Peyer's patch (tissue), 4 donors: ENCODE results near the gene SLC25A3. TPM values are rescaled to one million over a fixed set of nuclear protein-coding genes. Genes with fewer than 3 reads are reported as not detected.
"Not testable (repeated sequence)": the region's sequence is repeated elsewhere in the genome, so short reads cannot be mapped to it uniquely, and the experiment has no call there.

ENCODE experiments used
- DNase-seq, 3 donors: peaks; one replicate each; pipeline ENCODE4 v3.0.0-alpha.2; 2017 to 2019
- H3K27ac ChIP-seq, 4 donors: fragments of 200-600 bp; sonication (generic); one replicate each; pipeline ENCODE4 v1.5.1; 2016 to 2019
- H3K27me3 ChIP-seq, 2 donors: fragments of 200-600 bp; sonication (generic); one replicate each; pipeline ENCODE4 v1.5.1; 2019
- H3K36me3 ChIP-seq, 3 donors: fragments of 200-600 bp; sonication (generic); one replicate each; pipeline ENCODE4 v1.5.1; 2016 to 2019
- H3K4me1 ChIP-seq, 4 donors: fragments of 200-600 bp; sonication (generic); one replicate each; pipeline ENCODE4 v1.5.1; 2016 to 2019
- H3K4me3 ChIP-seq, 4 donors: fragments of 200-600 bp; sonication (generic); 1 replicate in 3 of 4; 2 replicates in 1 of 4; pipeline ENCODE4 v1.5.1; 2016 to 2019; ENCODE audit warnings: mild to moderate bottlenecking in 1 of 4
- H3K9me3 ChIP-seq, 4 donors: fragments of 200-600 bp; sonication (generic); one replicate each; pipeline ENCODE4 v1.5.1; 2016 to 2019; ENCODE audit warnings: mild to moderate bottlenecking in 1 of 4
- CTCF ChIP-seq, 6 experiments: fragments of 450-650 bp in 4 of 6; fragments of 200-600 bp in 2 of 6; sonication (generic) in 1 of 6; IDR thresholded peaks; one replicate each; pipeline ENCODE4 v1.5.1; 2017 to 2019; ENCODE audit warnings: antibody characterized with exemption in 6 of 6, mild to moderate bottlenecking in 3 of 6, moderate library complexity in 1 of 6
- POLR2A ChIP-seq, 2 donors: fragments of 450-650 bp; IDR thresholded peaks; one replicate each; pipeline ENCODE4 v1.5.1; 2017; ENCODE audit warnings: antibody characterized with exemption in 2 of 2, mild to moderate bottlenecking in 2 of 2, moderate library complexity in 2 of 2
- total RNA-seq, 4 donors: library from RNA; depleted of rRNA; stranded (reverse); fragments of >200 nt; gene quantifications; one replicate each; pipeline ENCODE4 v1.1.0, GENCODE V29; 2016

The SLC25A3 gene
- total RNA-seq, 4 donors from 2014 or later: 300 to 805 (median 534) TPM

GRCh38 chr12:98595243-98595988, 1.9 kb downstream of the SLC25A3 start:
- TF ChIP-seq CTCF (IDR thresholded peaks at IDR 0.05): no peak
- no peak for TF ChIP-seq POLR2A (IDR thresholded peaks at IDR 0.05)
- DNase-seq: no peak
- Histone ChIP-seq H3K27ac (peak overlapping the region in 3 of 4 donors; percentile 25 to 96 (median 95)), H3K27me3 (no peaks in the 10 kb centered on the region), H3K4me1 (peaks cover 0 to 19% (median 2%) of the 10 kb centered on the region in 4 donors), H3K36me3 (peaks cover 0 to 49% (median 0%) of the 10 kb centered on the region in 3 donors), H3K4me3 (peak overlapping the region in 3 of 4 donors; percentile 11 to 83 (median 79)), H3K9me3 (no peaks in the 10 kb centered on the region)

GRCh38 chr12:98597313-98597712, 3.8 kb downstream of the SLC25A3 start:
- Histone ChIP-seq H3K36me3 (peaks cover 0 to 68% (median 0%) of the 10 kb centered on the region in 3 donors), H3K4me1 (peaks cover 0 to 19% (median 2%) of the 10 kb centered on the region in 4 donors)
- not testable (repeated sequence) for H3K4me3 ChIP-seq, H3K27me3 ChIP-seq, H3K9me3 ChIP-seq, DNase-seq, H3K27ac ChIP-seq

- DNase-seq: no peak
- H3K9me3 ChIP-seq: no peaks in the 10 kb centered on the region
- H3K36me3 ChIP-seq: peaks cover 0 to 78% (median 0%) of the 10 kb centered on the region in 3 donors
- TF ChIP-seq CTCF (IDR thresholded peaks at IDR 0.05) (no peak), POLR2A (IDR thresholded peaks at IDR 0.05) (no peak)
- H3K4me3 ChIP-seq: no peak overlapping the region
- H3K27me3 ChIP-seq: no peaks in the 10 kb centered on the region
- H3K27ac ChIP-seq: no peak overlapping the region
- no peaks in the 10 kb centered on the region for H3K4me1 ChIP-seq
Observed at GRCh38 chr12:98601924-98602323, 8.4 kb downstream of the SLC25A3 start.

- Histone ChIP-seq H3K4me1 (no peaks in the 10 kb centered on the region), H3K9me3 (no peaks in the 10 kb centered on the region), H3K4me3 (no peak overlapping the region), H3K27me3 (no peaks in the 10 kb centered on the region), H3K36me3 (peaks cover 0 to 32% (median 0%) of the 10 kb centered on the region in 3 donors), H3K27ac (no peak overlapping the region)
- no peak for DNase-seq
- TF ChIP-seq CTCF (IDR thresholded peaks at IDR 0.05) (no peak), POLR2A (IDR thresholded peaks at IDR 0.05) (no peak)
Observed at GRCh38 chr12:98606359-98606988, 13.0 kb downstream of the SLC25A3 start.

- Histone ChIP-seq H3K4me1 (no peaks in the 10 kb centered on the region), H3K27ac (no peak overlapping the region), H3K27me3 (no peaks in the 10 kb centered on the region), H3K9me3 (no peaks in the 10 kb centered on the region), H3K4me3 (no peak overlapping the region), H3K36me3 (no peaks in the 10 kb centered on the region)
- TF ChIP-seq CTCF (IDR thresholded peaks at IDR 0.05): no peak
- TF ChIP-seq POLR2A (IDR thresholded peaks at IDR 0.05): no peak
- no peak for DNase-seq
Observed at GRCh38 chr12:98610596-98610995, 17.1 kb downstream of the SLC25A3 start.

- no peaks in the 10 kb centered on the region for H3K36me3 ChIP-seq
- H3K27me3 ChIP-seq: no peaks in the 10 kb centered on the region
- no peaks in the 10 kb centered on the region for H3K4me1 ChIP-seq
- no peaks in the 10 kb centered on the region for H3K9me3 ChIP-seq
- H3K4me3 ChIP-seq: no peak overlapping the region
- peak overlapping the region in 1 of 4 donors; percentile 57 for H3K27ac ChIP-seq
- DNase-seq: peak in 1 of 3 donors; percentile 49
- no peak for TF ChIP-seq CTCF (IDR thresholded peaks at IDR 0.05)
- no peak for TF ChIP-seq POLR2A (IDR thresholded peaks at IDR 0.05)
Observed at GRCh38 chr12:98612696-98613334, 19.3 kb downstream of the SLC25A3 start.
